ENCODE data around the gene GPR35.

DNA sequence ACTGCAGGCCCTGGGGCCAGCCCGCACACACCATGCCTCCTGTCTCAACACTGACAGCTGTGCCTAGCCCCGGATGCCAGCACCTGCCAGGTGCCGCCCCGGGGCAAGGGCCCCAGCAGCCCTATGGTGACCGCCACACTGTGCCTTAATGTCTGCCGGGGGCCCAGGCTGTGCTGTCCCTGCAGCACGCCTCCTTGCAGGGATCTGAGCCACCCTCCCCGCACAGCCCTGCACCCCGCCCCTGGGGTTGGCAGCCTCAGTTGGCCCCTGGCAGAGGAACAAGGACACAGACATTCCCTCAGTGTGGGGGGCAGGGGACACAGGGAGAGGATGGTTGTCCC is 47.2 kb upstream of the GPR35 start:
- no peak for TF ChIP-seq POLR2AphosphoS5 (IDR thresholded peaks at IDR 0.05; ENCODE audit: low read depth, low read length)
- TF ChIP-seq SIN3A (IDR thresholded peaks at IDR 0.05; ENCODE audit: borderline replicate concordance, insufficient read depth, low read length): no peak
- TF ChIP-seq, protein P1, sequence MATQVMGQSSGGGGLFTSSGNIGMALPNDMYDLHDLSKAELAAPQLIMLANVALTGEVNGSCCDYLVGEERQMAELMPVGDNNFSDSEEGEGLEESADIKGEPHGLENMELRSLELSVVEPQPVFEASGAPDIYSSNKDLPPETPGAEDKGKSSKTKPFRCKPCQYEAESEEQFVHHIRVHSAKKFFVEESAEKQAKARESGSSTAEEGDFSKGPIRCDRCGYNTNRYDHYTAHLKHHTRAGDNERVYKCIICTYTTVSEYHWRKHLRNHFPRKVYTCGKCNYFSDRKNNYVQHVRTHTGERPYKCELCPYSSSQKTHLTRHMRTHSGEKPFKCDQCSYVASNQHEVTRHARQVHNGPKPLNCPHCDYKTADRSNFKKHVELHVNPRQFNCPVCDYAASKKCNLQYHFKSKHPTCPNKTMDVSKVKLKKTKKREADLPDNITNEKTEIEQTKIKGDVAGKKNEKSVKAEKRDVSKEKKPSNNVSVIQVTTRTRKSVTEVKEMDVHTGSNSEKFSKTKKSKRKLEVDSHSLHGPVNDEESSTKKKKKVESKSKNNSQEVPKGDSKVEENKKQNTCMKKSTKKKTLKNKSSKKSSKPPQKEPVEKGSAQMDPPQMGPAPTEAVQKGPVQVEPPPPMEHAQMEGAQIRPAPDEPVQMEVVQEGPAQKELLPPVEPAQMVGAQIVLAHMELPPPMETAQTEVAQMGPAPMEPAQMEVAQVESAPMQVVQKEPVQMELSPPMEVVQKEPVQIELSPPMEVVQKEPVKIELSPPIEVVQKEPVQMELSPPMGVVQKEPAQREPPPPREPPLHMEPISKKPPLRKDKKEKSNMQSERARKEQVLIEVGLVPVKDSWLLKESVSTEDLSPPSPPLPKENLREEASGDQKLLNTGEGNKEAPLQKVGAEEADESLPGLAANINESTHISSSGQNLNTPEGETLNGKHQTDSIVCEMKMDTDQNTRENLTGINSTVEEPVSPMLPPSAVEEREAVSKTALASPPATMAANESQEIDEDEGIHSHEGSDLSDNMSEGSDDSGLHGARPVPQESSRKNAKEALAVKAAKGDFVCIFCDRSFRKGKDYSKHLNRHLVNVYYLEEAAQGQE (IDR thresholded peaks at IDR 0.05; ENCODE audit: insufficient read depth in 1 of 2, low read depth in 2 of 2, low read length in 2 of 2): no peak
- TF ChIP-seq TAF1 (IDR thresholded peaks at IDR 0.05; ENCODE audit: borderline replicate concordance, insufficient read depth, low read length): no peak
- no peak for TF ChIP-seq FOXP2 (optimal IDR thresholded peaks at IDR 0.05; ENCODE audit: borderline replicate concordance, extremely low read depth, extremely low read length, insufficient read depth)

Data from PFSK-1 (cell line).